GM10266 (cell line): ENCODE measurements around the gene PPP2R2C.

Experiments used
- DNase-seq: peaks from one replicate; pipeline ENCODE4 v3.0.0; 2012; ENCODE audit errors: extremely low spot score
- TF ChIP-seq, protein P1 (sequence below): IDR thresholded peaks from 2 replicates; pipeline ENCODE4 v1.5.1; 2012; ENCODE audit warnings: mild to moderate bottlenecking, low read depth; ENCODE audit not compliant: control insufficient read depth, insufficient read depth; ENCODE audit errors: missing control alignments

PPP2R2C gene

DNA sequence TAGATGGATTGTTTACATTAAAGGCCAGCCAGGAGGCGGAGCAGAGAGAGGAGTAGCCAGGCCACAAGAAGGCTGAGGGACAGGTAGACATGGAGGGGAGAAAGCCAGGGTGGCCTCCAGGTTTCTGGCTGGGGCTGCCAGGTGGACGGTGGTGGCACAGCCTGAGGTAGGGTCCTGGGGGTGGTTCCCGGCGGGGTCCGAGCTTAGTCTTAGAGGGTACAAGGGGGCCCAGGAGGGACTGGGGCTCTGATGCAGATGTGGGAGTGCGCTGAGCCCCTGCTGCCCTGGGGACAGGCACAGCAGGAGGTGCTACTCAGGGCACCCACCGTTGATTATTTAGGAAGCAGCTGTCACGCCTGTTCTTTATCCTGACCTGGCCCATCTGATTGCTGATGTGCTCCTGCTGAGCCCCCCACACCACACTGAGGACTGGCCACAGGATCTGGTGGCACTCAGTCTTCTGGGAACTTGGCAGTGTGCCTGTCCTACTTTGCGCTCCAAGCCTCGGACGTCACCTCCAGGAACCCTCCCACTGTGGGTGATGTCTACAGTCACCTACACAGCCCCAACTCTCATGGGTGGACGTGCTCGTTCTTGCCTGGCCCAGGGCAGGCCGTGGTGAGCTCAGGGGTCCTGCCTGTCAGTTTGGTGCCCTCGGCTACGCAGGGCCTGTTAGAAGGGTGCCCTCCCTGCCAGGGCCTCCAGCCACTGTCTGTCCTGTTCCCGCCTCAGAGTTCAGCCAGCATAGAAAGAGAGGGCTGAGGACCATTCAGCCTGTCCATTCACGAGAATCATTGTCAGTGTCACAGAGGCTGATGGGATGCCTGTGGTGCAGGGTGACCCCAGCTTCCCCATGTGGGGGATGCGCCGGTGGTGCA, 190.7 kb downstream of the PPP2R2C start:
- no peak for DNase-seq
- TF ChIP-seq, protein P1, sequence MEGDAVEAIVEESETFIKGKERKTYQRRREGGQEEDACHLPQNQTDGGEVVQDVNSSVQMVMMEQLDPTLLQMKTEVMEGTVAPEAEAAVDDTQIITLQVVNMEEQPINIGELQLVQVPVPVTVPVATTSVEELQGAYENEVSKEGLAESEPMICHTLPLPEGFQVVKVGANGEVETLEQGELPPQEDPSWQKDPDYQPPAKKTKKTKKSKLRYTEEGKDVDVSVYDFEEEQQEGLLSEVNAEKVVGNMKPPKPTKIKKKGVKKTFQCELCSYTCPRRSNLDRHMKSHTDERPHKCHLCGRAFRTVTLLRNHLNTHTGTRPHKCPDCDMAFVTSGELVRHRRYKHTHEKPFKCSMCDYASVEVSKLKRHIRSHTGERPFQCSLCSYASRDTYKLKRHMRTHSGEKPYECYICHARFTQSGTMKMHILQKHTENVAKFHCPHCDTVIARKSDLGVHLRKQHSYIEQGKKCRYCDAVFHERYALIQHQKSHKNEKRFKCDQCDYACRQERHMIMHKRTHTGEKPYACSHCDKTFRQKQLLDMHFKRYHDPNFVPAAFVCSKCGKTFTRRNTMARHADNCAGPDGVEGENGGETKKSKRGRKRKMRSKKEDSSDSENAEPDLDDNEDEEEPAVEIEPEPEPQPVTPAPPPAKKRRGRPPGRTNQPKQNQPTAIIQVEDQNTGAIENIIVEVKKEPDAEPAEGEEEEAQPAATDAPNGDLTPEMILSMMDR = no peak

DNA sequence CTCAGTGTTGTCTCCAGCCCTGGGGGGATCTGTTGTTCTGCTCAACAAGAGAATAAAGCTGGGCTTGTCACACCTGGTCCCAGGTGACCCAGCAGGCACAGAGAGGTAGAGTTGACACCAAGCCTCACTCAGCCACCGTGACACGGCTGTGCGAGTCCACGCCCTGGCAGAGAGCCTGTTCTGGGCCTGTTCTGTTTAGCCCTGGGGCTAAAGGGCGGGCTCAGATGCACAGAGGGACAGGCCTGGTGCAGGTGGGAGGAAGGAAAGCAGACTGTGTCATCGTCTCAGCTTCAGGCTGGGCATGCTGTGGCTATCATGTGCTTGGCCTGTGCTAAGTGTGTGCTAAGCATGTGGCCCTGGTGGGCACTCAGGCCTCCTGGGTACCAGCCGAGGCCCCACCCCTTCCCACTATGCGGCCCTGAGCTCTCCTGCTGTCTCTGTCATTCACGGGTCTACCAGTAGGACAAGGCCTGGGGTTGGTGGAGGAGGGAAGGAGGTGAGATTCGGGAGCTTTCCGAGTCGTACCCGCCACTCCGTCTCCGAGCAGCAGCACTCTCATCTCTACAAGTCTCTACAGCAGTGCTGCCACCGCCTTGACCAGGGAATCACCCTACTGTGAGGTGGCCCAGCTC, 191.9 kb downstream of the PPP2R2C start:
- TF ChIP-seq, protein P1 = no peak
- DNase-seq = no peak

DNA sequence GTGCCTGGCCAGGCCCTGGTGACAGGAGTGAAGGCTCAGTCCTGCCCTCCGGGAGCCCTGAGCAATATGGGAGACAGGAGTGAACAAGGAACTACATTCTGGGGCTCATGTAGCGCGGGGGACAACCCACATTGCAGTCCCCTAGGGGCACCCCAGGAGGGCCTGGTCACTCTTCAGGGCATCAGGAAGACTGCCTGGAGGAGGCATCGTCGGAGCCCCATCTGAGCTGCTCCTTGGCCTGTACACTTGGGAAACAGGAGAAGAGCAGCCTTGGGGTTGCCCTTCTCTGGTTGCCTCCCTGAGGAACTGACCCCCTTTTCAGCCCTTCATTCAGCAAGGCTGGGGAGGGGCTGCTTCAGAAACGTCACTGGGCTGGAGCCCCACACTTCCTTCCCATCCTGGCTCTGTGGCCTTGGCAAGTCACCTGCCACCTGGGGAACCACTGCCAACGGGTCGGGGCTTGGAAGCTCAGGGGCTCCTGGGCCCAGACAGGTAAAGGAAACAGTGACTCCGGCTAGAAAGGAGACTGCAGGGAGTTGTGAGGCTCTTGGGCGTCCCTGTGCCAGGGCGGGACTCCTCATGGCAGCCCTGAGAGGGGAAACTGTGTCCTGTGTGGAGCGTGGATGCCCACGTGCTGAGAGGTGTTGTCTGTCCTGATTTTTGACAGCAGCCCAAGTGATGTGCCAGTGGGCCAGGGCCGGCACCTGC, 192.7 kb downstream of the PPP2R2C start:
- no peak for DNase-seq
- TF ChIP-seq, protein P1 = no peak

DNA sequence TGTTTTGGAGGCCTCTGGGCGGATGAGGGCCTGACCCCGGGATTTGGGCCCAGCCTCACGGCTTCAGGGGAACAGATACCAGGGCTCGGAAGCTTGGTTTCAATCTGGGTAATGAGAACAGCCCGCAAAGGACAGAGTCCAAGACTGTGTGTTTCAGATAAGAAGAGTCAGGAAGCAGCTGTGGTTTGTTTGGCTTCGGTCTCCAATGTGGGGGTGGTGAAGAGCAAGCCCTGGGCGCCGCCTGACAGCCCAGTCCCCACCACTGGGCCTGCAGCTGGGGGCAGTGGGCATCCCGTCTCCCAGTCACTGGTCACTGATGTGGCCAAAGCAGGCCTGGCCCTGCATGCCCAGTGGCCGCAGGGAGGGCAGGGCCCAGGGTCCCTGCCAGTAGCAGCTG, 193.6 kb downstream of the PPP2R2C start:
- DNase-seq = peak; percentile 70

DNA sequence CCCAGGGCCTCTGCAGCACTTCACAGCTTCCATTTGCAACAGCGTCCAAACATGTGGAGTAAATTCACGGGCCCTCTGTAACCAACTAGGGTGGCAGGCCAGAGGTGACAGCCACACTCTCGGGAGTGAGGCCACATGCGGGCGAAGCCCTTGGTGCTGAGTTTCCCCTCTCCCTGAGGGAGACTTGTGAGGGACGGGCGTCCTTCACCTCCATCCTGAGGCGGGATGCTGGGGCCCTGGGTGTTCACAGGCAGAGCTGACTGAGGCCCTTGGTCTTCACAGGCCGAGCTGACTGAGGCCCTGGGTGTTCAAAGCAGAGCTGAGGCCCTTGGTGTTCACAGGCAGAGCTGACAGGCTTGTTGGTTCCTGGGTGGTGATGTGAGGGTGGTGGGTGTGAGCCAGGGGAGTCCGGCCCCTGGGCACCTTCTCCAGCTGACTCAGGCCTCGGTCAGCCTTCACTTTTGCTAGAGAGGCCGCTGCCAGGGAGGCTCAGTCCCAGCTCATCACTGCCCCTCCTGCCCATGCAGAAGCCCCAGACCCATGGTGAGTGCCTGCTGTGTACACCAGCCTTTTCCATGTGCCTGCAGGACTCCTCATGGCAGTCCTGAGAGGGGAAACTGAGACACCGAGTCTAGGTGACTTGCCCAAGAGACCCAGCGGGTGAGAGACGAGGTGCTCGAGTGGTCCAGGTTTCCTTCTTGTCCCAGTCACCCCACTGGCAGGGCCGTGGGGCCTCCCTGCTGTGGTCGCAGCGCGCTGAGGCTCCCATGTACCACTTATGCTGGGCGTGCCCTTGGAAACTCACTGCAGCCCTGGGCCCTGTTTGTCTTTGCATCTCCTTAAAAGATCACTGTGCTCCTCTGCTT, 194.2 kb downstream of the PPP2R2C start:
- DNase-seq = no peak
- TF ChIP-seq, protein P1 = no peak

More for the DNA sequence above, 193.6 kb downstream of the PPP2R2C start:
- TF ChIP-seq, protein P1 = no peak

DNA sequence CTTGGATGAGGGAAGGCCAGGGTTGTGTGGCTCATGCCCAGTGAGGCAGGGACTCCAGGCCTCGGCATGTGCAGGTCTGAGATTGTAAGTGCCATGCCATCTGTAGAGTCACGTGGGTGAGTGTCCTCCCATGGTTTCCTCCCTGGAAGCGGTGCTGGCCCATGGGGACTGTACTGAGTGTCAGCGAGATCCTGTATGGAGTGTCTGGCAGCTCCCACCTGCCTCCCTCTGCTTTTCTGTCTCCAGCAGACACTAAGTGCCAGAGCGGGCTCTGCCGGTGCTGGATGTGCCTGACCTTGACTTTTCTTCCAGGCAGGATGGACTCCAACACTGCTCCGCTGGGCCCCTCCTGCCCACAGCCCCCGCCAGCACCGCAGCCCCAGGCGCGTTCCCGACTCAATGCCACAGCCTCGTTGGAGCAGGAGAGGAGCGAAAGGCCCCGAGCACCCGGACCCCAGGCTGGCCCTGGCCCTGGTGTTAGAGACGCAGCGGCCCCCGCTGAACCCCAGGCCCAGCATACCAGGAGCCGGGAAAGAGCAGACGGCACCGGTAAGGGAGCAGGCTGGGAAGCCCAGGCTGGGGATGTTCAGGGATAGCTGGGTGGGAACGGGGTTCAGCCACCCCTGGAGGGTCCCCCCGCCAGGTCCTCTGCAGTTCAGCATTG, 195.1 kb downstream of the PPP2R2C start:
- TF ChIP-seq, protein P1 = no peak
- no peak for DNase-seq
